HG03521 (cell line): Measurements from ENCODE around the gene NGFR.

Experiments used
- ATAC-seq: cut with Tn5 transposase; IDR thresholded peaks from one replicate; pipeline ENCODE4 v1.9.1; 2021; ENCODE audit warnings: mild to moderate bottlenecking, moderate library complexity; ENCODE audit not compliant: unreplicated experiment

Gene NGFR, protein sequence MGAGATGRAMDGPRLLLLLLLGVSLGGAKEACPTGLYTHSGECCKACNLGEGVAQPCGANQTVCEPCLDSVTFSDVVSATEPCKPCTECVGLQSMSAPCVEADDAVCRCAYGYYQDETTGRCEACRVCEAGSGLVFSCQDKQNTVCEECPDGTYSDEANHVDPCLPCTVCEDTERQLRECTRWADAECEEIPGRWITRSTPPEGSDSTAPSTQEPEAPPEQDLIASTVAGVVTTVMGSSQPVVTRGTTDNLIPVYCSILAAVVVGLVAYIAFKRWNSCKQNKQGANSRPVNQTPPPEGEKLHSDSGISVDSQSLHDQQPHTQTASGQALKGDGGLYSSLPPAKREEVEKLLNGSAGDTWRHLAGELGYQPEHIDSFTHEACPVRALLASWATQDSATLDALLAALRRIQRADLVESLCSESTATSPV

DNA sequence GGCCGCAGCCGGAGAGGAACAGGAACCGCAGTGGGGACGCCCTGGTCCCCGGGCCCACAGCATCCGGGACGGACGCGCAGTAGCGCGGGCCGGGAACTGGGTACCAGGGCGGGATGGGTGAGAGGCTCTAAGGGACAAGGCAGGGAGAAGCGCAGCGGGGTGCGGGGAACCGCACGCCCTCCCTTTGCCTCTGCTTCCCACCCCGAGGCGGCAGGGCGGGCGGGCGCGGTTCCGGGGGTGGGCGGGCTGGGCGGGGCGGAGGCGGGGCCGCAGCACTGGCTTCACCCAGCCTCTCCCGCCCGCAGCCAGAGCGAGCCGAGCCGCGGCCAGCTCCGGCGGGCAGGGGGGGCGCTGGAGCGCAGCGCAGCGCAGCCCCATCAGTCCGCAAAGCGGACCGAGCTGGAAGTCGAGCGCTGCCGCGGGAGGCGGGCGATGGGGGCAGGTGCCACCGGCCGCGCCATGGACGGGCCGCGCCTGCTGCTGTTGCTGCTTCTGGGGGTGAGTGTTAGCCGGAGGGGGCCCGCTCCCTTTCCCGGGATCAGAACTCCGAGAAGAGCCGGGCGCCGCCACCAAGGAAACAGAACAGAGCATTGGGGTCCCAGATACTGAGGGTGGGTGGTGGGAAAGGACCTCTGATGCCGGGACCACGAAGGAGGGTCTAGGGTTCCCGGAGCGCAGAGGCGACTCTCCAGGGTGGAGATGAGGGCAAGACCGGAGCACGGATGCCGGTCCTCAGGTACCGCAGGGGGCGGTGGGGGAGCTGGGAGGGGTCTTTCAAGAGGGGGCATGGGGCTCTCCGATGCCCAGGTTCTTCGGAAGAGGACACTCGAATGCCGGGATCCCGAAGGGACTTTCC lies at the start of gene NGFR:
TSS of gene NGFR (plus strand) at position 308 of the 856 bp plus-strand sequence. CDS start at position 433, 125 bp downstream.
- no peak for ATAC-seq

DNA sequence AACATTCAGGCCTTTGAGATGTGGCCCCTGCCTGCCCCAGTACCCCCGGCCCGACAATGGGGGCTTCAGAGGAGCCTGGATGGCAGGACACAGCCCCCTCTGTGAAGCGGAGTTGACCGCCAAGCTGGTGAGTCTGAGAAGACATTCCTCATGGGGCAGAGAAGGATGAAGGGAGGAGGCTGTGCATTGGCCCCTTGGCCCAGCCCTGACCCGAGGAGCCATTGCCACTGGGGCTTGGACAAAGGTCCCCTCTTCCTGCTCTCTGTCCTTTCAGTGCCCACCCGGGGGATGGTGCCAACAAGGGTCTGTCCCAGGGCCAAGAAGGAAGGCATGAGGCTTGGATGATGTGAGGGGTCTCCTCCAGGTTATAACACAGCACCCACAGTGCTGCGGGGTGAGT lies 49.5 kb upstream of the NGFR start:
- no peak for ATAC-seq

DNA sequence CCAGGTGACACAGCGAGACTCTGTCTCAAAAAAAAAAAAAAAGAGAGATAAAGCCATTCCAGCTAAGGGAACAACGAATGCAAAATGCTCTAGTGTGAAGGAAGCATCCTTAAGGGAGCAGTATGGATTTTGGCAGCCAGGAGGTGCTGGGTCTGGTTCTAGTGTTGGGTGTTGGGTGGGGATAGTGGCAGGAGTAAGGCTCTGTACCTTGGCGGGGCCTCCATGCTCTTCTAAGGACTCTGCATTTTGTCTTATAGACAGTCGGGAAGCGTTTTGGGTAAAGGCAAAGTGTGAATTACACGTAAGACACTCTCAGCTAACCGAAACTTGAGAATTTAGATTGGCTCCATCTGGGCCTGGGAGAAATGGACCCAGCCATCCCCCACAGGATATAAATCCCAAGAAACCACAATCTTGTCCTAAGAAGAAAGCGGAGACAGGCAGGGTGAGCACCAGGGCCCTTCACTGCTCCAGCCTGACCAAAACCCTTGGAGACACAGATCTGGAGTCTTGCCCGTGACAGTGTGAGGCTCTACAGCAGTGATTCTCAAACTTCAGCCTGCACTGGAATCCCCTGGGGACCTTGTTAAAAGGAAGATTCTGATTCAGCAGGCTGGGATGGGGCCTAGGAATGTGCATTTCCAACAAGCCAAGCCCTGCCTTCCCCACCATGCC lies 47.3 kb upstream of the NGFR start:
- ATAC-seq, result no peak

DNA sequence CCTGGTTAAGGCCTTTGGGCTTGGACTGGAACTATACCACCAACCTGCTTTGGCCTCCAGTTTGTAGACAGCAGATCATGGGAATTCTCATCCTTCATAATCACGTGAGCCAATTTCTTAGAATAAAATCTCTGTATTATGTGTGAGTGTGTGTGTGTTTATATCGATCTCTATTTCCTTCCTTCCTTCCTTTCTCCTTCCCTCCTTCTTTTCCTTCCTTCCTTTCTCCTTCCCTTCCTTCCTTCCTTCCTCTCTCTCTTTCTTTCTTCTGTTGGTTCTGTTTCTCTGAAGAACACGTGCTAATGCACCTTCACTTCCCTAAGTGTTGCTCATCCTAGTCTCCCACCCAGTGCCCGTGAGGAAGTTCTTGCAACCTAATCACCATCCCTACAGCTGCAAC lies 44.9 kb upstream of the NGFR start:
- no peak for ATAC-seq

DNA sequence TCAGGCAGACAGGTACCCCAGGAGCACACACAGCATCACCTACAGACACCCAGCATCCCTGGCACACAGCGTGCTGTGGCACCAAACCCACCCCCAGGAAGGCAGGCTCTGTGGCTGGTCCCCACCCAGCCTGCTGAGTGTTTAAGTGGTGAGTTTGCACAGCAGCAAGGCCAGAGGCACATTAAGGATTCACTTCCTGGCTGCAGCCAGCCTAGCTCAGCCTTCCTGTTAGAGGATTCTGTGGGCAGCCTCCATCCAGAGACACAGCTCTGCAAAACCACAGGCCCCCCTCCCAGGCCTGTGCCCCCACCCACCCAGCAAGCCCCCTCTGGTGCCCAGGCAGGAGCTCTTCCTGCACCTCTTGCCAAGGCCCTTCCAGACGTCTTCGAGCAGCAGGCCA lies 44.4 kb upstream of the NGFR start:
- no peak for ATAC-seq

DNA sequence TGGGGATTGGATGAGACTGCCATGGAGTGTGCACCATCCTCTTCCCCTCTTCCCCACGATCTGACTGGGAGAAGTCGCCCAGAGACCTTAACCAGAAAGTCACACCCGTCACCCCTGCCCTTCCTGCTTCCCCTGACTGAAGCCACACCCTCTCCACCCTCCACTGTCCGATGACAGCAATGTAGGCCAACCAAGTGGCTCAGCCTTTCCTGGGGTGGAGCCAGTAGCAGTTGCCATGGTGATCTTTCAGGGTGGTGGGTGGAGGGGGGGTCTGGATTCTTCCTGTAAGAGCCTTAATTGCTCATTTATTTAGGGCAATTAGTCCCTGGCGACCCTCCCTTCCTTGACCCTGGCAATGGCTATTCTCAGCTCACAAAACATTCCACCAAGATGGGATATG lies 42.9 kb upstream of the NGFR start:
- ATAC-seq, result no peak

DNA sequence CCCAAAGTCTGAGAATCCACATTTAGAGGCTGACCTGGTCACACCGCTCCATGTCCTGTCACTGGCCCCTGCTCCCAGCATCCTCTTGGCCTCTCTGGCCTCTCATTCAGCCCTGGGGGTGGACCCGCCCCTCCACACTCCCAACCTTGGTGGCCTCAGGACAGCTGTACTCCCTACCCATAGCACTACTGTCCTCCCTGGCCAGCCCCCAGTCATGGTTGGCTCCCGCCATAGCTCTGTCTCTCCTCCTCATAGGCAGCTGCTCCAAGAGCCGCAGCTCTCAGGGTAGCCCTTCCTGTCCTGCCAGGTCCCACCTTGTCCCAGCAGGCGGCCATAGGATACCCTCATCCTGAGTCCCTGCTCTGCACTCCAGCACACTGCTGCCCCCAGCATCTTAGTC lies 42.4 kb upstream of the NGFR start:
- no peak for ATAC-seq

DNA sequence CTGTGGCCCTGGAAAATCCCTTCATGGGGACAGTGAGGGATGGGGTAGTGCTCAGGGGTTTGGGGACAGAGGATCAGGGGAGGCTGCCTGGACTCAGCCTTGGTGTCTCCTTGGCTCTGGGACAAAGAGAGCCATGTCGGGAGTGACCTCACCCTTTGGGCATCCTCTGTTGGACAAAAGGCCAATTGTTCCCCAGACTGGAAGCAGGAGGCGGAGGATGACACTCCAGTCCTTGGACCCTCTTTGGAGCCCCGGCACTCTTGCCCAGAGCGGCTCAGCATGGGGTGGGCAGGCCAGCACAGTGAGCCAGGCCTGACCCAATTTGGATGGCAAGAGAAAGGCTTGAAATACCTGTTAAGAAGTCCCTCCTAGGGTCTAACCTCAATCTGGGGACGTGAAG lies 41.0 kb upstream of the NGFR start:
- no peak for ATAC-seq

DNA sequence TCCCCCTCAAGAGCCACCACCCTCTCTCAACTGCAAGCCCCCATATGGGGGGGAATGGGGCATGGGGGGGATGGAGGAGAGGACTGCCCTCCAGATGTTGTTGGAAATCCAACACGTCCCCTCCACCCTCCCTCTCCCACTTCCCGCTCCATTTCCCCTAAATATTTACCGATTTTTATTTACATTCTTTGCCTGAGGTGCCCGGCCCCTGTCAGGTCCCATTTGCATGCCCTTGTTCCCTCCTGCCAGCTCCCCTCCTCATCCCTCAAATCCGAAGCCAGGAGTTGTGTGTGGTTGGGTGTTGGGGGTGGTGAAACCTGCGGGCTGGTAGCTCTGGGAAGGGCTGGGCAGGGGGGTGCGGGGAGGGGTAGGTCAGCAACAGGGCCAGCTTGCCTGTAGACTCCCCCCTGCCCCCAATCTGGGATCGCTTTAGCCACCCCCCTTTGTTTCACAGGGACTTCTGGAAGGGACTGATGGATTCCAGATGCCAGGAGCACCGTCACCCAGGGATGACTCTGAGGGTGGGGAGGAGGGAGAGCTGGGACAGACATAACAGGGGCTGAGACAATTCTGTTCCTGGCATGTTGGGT lies 39.7 kb upstream of the NGFR start:
- no peak for ATAC-seq

DNA sequence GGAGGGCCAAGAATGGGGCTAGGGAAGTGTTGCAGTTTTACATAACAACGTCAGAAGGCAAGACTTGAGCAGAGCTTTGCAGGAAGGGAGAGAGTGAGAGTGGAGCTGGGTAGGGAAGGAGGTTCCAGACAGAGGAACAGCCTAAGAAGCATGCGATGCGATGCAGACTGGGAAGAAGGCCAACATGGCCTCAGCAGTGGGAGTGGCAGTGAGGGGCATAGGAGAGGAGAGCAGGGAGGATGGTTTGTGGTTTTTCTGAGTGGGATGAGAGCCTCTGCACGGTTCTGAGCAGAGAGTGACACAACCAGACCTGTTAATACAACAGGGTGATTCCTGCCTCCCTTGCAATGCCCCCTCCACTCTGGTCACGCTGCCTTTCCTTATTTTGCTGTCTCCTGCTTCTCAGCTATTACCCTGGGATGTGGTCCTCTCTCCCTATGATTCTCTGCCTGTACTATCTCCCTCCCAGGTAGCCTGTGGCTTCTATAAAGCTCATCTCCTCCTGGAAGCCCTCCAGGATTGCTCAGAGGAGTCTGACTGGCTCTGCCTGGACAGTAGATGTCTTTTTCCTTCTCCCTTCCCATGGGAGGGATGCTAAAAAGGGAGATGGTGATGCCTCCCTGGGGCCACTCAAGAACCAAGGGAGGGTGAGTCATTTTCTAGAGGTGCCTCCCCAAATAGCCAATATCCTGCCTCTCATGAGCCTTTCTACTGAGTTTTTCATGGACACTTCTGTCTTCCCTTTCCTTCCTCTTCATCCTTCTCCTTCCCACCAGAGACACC lies 38.7 kb upstream of the NGFR start:
- no peak for ATAC-seq

DNA sequence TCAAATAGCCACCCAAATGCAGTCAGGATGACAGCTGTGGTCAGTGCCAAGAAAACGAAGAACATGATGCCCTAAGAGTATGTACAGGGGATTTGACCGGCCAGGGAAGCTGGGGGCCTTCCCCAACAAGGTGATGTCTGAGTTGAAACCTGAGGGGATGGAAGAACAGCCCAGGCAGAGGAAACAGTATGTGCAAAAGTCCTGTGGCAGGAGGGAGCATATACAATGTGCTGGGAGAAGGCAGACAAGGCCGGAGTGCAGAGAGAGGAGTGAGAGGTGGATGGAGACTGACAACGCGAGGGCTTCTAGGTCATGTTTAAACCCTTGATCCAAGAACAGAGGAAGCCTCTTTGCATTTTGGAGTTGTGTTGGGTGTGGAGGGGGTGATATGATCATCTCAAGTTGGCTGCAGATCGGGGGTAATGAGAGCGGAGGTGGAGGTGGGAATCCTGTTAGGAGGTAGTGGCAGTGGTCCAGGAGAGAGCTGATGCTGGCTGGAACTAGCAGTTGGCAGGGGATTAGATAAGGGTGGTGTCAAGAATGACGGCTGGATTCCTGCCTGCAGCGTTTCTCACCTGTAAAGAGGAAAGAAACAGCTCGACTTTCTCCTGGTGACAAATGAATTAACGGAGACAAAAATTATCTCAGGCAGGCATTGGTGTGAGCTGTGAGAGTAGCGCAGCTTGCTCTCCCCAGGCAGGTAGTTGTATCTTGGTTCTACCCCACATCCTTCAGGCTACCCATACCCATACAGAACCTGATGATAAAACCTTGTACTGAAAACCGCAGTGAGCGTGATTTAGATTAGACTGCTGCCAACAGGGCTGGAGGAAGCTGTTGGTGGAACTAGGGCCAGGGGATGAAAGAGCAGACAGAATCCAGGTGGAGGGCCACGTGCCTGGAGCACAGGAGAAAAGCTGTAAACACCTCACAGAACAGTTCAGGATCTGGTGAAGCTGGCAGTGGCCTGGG lies 37.2 kb upstream of the NGFR start:
- no peak for ATAC-seq

DNA sequence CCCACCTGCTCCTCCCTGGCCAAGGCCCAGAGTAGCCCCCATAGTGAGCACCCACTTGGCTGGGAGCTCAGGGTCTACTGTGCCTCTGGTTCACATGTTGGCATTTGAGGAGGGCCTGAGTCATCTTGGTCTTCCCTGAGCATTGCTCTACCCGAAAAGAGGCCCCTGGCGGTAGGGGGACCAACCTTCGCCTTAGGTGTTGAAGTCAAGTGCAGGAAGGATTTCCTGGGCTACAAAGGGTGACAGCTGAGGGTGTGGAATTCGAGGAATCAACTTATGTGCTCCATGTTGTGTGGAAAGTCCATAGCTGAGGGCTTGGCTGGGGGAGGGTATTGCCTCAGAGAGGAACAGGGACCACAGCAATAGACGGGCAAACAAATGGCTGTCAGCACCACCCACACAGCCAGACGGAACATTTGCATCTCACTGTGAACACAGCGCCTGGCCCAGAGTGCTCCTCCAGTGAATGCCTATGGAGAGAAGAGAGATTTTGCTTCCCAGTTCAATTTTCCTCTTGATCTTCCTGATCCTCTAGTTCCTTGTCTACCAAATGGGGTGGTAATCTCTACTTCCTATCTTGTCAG lies 35.6 kb upstream of the NGFR start:
- no peak for ATAC-seq

DNA sequence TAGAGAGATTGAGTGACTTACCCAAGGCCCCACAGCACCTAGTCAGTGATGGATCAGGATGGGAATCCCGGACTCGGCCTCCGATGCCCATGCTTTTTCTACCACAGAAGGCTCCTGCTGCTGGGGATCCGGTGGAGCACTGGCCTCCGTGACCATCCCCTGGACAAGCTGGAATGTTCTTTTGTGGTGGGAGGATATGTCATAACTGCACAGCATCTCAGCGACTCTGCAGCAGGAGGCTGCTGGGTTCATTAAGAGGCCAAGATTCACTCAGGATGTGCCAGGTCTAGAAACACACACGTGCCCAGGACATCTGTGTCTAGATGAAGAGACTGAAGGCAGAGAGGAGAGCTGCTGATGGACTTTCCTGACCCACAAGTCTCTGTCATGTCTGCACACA lies 34.7 kb upstream of the NGFR start:
- ATAC-seq, result no peak

DNA sequence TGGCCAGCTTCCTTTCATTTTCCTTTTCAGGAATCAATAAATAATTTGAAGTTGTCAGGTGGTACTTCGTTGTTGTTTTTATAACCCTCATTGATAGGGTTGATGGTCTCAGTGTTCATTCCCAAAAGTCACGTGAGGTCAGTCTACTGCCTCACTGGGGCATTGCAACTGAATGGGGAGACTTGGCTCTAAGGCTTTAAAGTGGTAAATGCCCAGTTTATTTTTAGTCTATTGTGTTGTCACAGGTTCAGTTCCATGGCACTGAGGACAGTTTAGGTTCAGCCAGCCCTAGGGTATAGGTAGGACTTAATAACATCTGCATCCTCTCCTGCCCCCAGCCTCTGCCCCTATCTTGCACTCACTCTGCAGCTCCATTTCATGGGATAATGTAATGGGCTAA lies 33.5 kb upstream of the NGFR start:
- ATAC-seq, result no peak

DNA sequence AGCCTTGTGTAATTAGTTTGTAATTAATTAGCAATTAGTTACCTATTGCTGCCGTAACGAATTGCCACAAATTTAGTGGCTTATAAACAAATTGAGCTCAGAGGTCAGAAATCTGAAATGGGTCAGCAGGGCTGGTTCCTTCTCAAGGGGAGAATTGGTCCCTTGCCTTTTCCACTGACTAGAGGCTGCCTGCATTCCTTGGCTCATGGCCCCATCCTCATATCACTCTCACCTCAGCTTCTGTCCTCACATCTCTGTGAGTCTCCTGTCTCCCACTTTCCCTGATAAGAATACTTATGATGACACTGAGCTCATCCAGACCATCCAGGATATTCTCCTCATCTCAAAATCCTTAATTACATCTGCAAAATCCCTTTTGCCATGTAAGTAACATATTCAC lies 31.0 kb upstream of the NGFR start:
- no peak for ATAC-seq

DNA sequence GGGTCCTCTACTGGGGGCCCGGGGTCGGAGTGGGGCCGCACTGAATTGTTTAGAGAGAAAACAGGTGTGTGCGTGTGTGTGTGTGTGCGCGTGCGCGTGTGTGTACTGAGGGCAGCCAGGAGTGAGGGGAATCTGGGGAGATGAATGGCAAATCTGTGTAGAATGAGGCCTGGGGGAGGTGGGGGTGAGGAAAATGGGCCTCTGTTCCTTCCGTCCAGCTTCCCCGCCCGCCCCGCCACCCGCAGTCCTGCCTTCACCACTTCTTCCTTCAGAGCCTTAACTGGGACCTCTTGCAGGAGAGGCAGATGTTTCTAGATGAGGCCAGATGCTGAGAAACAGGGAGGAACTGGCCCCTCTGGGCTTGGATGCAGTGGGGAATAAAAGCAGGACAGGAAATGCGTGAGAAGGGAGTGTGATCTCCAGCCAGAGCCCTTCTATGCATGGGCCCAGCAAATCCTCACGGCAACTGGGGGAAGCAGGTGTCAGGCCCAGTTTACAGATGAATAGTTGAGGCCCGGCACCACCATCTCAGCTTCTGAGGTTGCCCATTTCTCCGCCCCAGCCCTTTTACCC lies 29.7 kb upstream of the NGFR start:
- ATAC-seq, result no peak

DNA sequence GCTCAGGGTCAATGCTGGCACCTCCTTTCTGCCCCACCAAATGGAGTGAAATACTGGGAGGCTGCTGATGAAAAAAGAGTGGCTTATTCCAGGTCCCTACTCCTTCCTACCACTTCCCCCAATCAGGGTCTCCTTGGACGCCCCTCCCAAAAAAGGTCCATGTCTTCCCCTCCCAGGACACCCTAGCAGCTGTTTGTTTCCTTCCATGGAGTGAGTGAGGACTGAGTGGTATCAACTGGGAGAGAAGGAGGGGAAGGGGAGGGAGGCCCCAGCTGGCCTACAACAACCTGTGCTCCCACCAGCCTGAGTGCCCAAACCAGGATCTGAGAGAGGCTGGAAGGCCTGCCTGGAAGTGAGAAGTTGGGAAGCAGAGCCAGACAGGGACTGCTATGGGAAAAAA lies 28.7 kb upstream of the NGFR start:
- no peak for ATAC-seq

DNA sequence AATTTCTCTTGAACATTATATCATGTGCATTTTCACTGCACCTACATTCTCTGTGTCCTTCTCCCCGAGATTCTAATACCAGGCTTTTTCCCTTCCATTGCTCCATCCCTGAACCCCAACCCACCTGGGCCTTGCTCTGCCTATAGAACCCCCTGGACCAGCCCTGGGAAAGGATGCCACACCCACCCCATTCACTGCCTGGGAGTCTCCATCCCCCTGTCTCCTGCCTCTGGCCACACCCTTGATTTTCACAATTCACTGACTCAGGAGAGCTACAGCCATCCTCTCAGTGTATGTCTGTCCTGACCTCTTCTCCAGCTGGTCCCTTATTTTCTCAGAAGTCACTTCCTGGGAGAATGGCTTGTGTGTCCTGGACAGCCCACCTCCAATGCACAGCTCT lies 27.9 kb upstream of the NGFR start:
- no peak for ATAC-seq
